MCF 10A (cell line): ENCODE measurements around the gene SHROOM3. TPM values are rescaled to one million over a fixed set of nuclear protein-coding genes. Genes with fewer than 3 reads are reported as not detected.

Source experiments
- BruUV-seq: library from RNA; stranded (reverse); fragments of 400-500 nt; replicated peaks from 2 replicates; lab custom pipeline; 2021; lab: Mats Ljungman, UMichigan
- CTCF ChIA-PET: fragments of 300-600 bp; sonication (Branson Sonifier 250); formaldehyde crosslinking; extraction: SDS; loops from one replicate; lab custom pipeline; 2021; ENCODE audit warnings: antibody characterized with exemption, inconsistent platforms; lab: Yijun Ruan, JAX
- POLR2A ChIA-PET: fragments of 300-600, 350-650 bp; sonication (Branson Sonifier 250); formaldehyde crosslinking; extraction: SDS; loops from one replicate; lab custom pipeline; 2020; ENCODE audit warnings: antibody characterized with exemption, inconsistent platforms; lab: Yijun Ruan, JAX
- DNase-seq: peaks from one replicate; pipeline ENCODE4 v3.0.0-alpha.2; 2018; ENCODE audit not compliant: unreplicated experiment
- H3K27ac Mint-ChIP-seq: one replicate; pipeline ENCODE4 v1.8.0; 2022; ENCODE audit warnings: mild to moderate bottlenecking, low read depth, mixed read lengths; ENCODE audit not compliant: unreplicated experiment
- H3K27me3 Mint-ChIP-seq: one replicate; pipeline ENCODE4 v1.8.0; 2022; ENCODE audit warnings: mixed read lengths; ENCODE audit not compliant: insufficient read depth, unreplicated experiment
- H3K36me3 Mint-ChIP-seq: one replicate; pipeline ENCODE4 v1.8.0; 2022; ENCODE audit warnings: mild to moderate bottlenecking, moderate library complexity, mixed read lengths; ENCODE audit not compliant: insufficient read depth, unreplicated experiment
- H3K4me1 Mint-ChIP-seq: one replicate; pipeline ENCODE4 v1.8.0; 2022; ENCODE audit warnings: mixed read lengths; ENCODE audit not compliant: insufficient read depth, unreplicated experiment
- H3K4me3 Mint-ChIP-seq: one replicate; pipeline ENCODE4 v1.8.0; 2022; ENCODE audit warnings: mild to moderate bottlenecking, moderate library complexity, mixed read lengths; ENCODE audit not compliant: unreplicated experiment
- H3K9me3 Mint-ChIP-seq: one replicate; pipeline ENCODE4 v1.8.0; 2022; ENCODE audit warnings: mixed read lengths; ENCODE audit not compliant: unreplicated experiment
- intact Hi-C: fragments of 100-400 bp; cut with micrococcal nuclease; formaldehyde crosslinking; loops from 2 replicates; pipeline ENCODE4 v1.14.1; 2022
- total RNA-seq: library from RNA; stranded (reverse); gene quantifications from 2 replicates; pipeline ENCODE4 v1.2.3, GENCODE V29; 2022
- TF ChIP-seq, protein P1 (sequence below): fragments of 200-600 bp; IDR thresholded peaks from one replicate; pipeline ENCODE4 v1.8.0; 2022; ENCODE audit warnings: antibody characterized with exemption, mild to moderate bottlenecking; ENCODE audit not compliant: unreplicated experiment

Gene SHROOM3
- total RNA-seq, 1 experiment from 2014 or later: 20.7 TPM

DNA sequence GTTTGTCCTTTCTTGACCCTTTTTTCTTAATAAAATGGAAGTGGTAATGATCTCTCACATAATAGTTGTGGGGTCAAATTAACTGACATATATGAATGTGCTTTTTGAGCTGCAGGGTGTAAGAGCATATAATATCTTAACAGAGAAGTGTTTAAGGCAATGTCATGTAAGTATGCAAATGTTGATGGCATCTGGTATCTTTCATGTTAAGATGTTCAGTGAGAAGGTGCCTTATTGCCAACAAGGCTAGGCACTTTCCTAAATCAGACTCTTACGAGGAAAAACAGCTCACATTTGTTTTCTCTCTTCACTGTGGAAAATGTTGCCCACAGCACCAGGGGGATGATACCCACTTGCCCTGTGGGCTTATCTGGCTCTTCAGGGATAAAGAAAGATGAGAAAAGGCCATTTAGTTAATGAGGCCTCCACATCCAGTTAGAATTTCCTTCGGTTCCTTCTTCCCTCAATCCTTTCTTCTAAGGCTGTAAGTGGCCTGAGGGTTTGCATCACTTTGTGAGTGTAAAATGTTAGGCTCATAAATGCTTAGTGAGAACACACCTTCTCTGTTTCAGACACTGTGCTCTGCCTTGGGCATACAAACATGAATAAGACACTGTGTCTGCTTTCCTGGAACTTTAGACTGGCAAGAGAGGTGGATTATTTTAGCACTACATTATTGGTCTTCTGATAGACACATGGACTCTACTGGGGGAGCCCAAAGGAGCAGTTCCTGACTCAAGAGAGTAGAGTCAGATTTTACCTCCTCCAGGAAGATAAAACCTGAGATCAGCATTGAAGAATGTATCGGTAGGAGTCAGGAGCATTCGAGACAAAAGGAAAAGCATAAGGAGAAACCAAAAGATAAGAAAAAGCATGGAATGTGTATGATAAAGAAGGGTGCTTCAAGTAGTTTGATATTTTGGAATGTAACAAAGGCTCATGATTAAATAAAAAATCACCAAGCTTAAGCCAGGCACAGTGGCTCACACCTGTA lies 327.4 kb downstream of the SHROOM3 start:
- H3K36me3 Mint-ChIP-seq: peaks cover 40% of the 10 kb centered on the region
- H3K4me3 Mint-ChIP-seq: no peak overlapping the region
- ChIA-PET CTCF (interaction anchor here (0.9 kb wide), 1 partner anchor 33 kb away, joined by 3 read pairs; no protein-coding TSS in a partner anchor), POLR2A (no interaction called here)
- no peak overlapping the region for H3K27ac Mint-ChIP-seq
- H3K27me3 Mint-ChIP-seq: no peaks in the 10 kb centered on the region
- no peaks in the 10 kb centered on the region for H3K4me1 Mint-ChIP-seq
- TF ChIP-seq, protein P1, sequence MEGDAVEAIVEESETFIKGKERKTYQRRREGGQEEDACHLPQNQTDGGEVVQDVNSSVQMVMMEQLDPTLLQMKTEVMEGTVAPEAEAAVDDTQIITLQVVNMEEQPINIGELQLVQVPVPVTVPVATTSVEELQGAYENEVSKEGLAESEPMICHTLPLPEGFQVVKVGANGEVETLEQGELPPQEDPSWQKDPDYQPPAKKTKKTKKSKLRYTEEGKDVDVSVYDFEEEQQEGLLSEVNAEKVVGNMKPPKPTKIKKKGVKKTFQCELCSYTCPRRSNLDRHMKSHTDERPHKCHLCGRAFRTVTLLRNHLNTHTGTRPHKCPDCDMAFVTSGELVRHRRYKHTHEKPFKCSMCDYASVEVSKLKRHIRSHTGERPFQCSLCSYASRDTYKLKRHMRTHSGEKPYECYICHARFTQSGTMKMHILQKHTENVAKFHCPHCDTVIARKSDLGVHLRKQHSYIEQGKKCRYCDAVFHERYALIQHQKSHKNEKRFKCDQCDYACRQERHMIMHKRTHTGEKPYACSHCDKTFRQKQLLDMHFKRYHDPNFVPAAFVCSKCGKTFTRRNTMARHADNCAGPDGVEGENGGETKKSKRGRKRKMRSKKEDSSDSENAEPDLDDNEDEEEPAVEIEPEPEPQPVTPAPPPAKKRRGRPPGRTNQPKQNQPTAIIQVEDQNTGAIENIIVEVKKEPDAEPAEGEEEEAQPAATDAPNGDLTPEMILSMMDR: no peak
- no TSS peak for BruUV-seq
- intact Hi-C loops: no loop called here
- H3K9me3 Mint-ChIP-seq: no peaks in the 10 kb centered on the region
- DNase-seq: no peak

DNA sequence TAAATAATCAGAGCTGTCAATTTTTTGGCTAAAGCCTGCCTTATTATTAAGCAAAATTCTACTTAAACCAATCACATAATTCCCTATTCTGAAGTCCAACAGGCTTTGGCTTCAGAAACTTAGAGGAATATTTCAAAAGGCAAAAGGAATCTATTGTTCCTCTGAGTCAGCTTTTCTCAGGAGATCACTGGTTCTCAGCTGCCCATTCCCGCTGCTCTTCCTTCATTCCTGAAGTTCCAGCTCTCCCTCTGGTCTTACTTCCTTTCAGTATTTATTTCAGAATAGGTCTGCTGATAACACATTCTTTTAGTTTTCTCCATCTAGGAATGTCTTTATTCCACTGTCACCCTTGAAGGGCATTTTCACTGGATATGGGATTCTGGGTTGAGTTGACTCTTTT lies 329.2 kb downstream of the SHROOM3 start:
- POLR2A ChIA-PET: interaction anchor here (0.7 to 1.1 kb wide), 4 partner anchors 8 to 102 kb away, joined by 3 read pairs; no protein-coding TSS in a partner anchor
- BruUV-seq: no TSS peak
- TF ChIP-seq, protein P1: no peak
- H3K27me3 Mint-ChIP-seq: no peaks in the 10 kb centered on the region
- peaks cover 39% of the 10 kb centered on the region for H3K36me3 Mint-ChIP-seq
- no peaks in the 10 kb centered on the region for H3K4me1 Mint-ChIP-seq
- CTCF ChIA-PET: no interaction called here
- intact Hi-C loops: no loop called here
- no peak overlapping the region for H3K4me3 Mint-ChIP-seq
- no peak overlapping the region for H3K27ac Mint-ChIP-seq
- no peaks in the 10 kb centered on the region for H3K9me3 Mint-ChIP-seq
- DNase-seq: no peak

DNA sequence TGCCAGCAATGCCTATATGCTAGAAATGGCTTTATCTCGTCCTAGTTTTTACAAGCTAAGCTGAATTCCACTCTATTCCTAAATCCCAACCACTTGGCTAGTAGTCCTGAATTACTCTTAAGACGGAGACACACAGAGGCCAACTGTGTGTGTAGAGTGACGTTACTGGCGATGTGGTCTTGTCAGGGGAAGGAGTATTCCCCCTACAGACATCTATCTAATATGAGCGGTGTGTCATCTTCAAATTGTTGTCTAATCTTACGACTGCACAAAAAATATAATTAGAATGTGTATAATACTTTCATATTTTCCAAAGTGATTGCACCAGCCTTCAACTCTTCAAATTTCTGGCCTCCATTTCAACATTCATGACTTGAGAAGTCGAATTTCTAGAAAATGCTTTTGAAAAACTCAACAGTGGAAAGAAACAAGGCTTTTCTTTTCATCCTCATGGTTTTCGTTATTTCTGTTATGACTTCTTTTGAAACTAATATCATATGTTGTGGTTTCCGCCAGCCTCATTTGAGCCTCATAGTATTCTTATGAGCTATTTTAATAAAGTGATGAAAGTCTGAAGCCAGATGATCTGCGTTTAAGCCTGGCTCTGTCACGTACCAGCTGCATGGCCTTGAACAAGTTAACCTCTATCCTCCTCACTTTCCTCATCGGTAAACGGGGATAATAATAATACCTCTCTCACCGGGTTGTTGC lies 330.6 kb downstream of the SHROOM3 start:
- Mint-ChIP-seq H3K27ac (no peak overlapping the region), H3K27me3 (no peaks in the 10 kb centered on the region), H3K36me3 (peaks cover 38% of the 10 kb centered on the region), H3K9me3 (no peaks in the 10 kb centered on the region), H3K4me1 (no peaks in the 10 kb centered on the region), H3K4me3 (no peak overlapping the region)
- TF ChIP-seq, protein P1: no peak
- POLR2A ChIA-PET: interaction anchor here (0.9 kb wide), 1 partner anchor 10 kb away, joined by 3 read pairs; no protein-coding TSS in a partner anchor
- no peak for DNase-seq
- CTCF ChIA-PET: interaction anchor here (0.7 to 1.3 kb wide), 3 partner anchors 8 to 872 kb away, joined by 3 to 6 read pairs (median 3); no protein-coding TSS in a partner anchor
- intact Hi-C loops: no loop called here
- no TSS peak for BruUV-seq

DNA sequence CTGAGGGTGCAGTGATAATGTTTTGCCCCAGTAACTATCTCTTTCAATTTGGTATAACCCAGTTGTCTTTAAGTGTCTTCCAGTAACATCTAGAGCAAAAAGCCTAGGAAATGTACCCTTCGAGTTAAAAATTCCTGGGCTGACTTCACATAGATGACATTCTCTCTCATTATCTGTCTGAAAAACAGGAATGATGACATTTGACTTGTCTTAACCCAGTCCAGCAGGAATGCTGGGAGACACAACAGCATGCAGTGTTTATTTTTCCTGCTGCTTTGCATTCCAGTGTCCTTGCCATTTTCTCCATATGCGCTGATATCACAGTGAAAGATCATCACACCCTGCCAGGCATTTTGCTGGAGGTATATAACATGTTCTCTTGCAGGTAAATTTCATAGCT lies 333.0 kb downstream of the SHROOM3 start:
- no peak overlapping the region for H3K27ac Mint-ChIP-seq
- H3K4me3 Mint-ChIP-seq: no peak overlapping the region

More for the DNA sequence above, 333.0 kb downstream of the SHROOM3 start:
- DNase-seq: no peak
- peaks cover 6% of the 10 kb centered on the region for H3K4me1 Mint-ChIP-seq
- H3K36me3 Mint-ChIP-seq: peaks cover 40% of the 10 kb centered on the region
- ChIA-PET POLR2A (no interaction called here), CTCF (interaction anchor here (0.6 to 1.3 kb wide), 2 partner anchors 10 to 171 kb away, joined by 3 to 7 read pairs; no protein-coding TSS in a partner anchor)
- no peaks in the 10 kb centered on the region for H3K9me3 Mint-ChIP-seq
- H3K27me3 Mint-ChIP-seq: no peaks in the 10 kb centered on the region
- TF ChIP-seq, protein P1: no peak
- no TSS peak for BruUV-seq
- intact Hi-C loops: no loop called here
